Spinal cord (tissue), 10 donors: Measurements from ENCODE around the gene TMEM238. TPM values are rescaled to one million over a fixed set of nuclear protein-coding genes. Genes with fewer than 3 reads are reported as not detected.

ENCODE experiments used
- DNase-seq, 6 donors: peaks; one replicate each; pipeline versions ENCODE4 v3.0.0 to v3.0.0-alpha.2; 2013 to 2015; ENCODE audit warnings: low spot score in 6 of 6, low read depth in 4 of 6
- H3K27ac ChIP-seq: one replicate; pipeline ENCODE4 v1.5.1; 2013; ENCODE audit warnings: low read depth, low read length, control low read depth
- H3K27me3 ChIP-seq: one replicate; pipeline ENCODE4 v1.6.1; 2013; ENCODE audit warnings: low read length; ENCODE audit not compliant: control insufficient read depth, insufficient read depth
- H3K36me3 ChIP-seq: one replicate; pipeline ENCODE4 v1.6.1; 2013; ENCODE audit warnings: low read length; ENCODE audit not compliant: control insufficient read depth, insufficient read depth
- H3K4me1 ChIP-seq: one replicate; pipeline ENCODE4 v1.6.1; 2013; ENCODE audit warnings: low read length; ENCODE audit not compliant: control insufficient read depth, insufficient read depth
- H3K4me3 ChIP-seq: one replicate; pipeline ENCODE4 v1.5.1; 2013; ENCODE audit warnings: low read depth, low read length, control low read depth
- H3K9me3 ChIP-seq: one replicate; pipeline ENCODE4 v1.6.1; 2013; ENCODE audit warnings: low read length; ENCODE audit not compliant: control insufficient read depth, insufficient read depth
- WGBS: methylation state at CpG from one replicate; pipeline ENCODE4 v1.1.5; 2013; ENCODE audit warnings: missing lambda C conversion rate; ENCODE audit not compliant: insufficient coverage; 5-methylcytosine and 5-hydroxymethylcytosine counted together
- polyA plus RNA-seq, 2 donors: library from polyadenylated mRNA; unstranded; fragments of 120-200 nt; gene quantifications; one replicate each; pipeline ENCODE4 v1.2.1, GENCODE V29; 2013; ENCODE audit not compliant: insufficient read length in 2 of 2
- total RNA-seq, 2 donors: library from RNA; depleted of rRNA in 1 of 2; stranded (reverse); fragments of 120-200 nt in 1 of 2; fragments of >200 nt in 1 of 2; gene quantifications; one replicate each; pipeline versions ENCODE4 v1.2.3 to v1.2.4, GENCODE V29; 2013 to 2014
- donor health status: healthy.

Gene TMEM238
- total and polyA plus RNA-seq, 4 donors, result 0.55 to 0.86 (median 0.69) TPM; not detected in 1

DNA sequence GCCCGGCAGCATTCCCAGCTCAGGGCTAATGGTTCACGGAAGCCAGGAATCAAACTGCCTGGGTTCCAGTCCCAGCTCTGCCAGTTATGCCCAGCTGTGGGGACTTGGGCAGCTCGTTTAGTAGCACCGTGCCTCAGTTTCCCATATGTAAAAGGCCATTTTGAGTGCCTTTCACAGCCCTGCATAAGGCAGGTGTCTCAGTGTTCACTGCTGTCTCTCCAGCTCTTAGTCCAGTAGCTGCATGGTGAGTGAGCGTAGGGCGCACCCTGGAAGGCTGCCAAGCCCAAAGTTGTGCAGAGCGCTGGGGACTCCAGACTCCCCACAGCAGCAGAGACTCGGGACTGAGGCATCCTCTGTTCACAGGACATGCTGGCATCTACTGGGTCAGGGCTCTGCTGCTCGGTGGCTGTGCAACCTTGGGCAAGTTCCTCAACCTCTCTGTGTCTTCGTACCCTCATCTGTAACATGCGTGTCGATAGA, 7.1 kb upstream of the TMEM238 start:
- 77% methylated on average over 8 of the region's 12 CpGs for WGBS
- Histone ChIP-seq H3K27me3 (no peaks in the 10 kb centered on the region), H3K9me3 (no peaks in the 10 kb centered on the region), H3K4me3 (no peak overlapping the region), H3K36me3 (peaks cover 66% of the 10 kb centered on the region), H3K27ac (no peak overlapping the region), H3K4me1 (peaks cover 43% of the 10 kb centered on the region)
- DNase-seq, result no peak

DNA sequence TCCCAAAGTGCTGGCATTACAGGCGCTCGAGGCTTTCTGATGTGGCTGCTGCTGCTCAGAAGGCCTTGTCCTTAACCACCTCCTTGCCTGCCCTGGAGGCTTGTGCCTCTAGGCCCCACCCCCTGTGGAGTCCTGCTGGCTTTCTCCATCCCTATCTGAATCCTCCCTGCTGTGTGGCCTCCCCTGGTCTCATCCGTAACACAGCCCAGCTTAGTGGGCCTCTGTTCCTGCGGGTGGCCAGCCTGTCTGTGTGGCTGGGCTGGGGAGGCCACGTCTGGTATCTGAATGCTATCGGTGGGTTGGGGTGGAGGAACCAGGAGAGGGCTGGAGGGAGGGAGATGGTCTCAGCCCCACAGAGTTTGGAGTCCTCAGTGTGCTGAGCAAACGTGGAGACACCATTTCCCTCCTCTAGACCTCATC, 6.4 kb upstream of the TMEM238 start:
- DNase-seq, result no peak
- H3K36me3 ChIP-seq, result peaks cover 66% of the 10 kb centered on the region
- 63% methylated on average over 4 of the region's 7 CpGs for WGBS
- no peak overlapping the region for H3K27ac ChIP-seq
- no peaks in the 10 kb centered on the region for H3K27me3 ChIP-seq
- no peaks in the 10 kb centered on the region for H3K9me3 ChIP-seq
- H3K4me3 ChIP-seq, result no peak overlapping the region
- peaks cover 43% of the 10 kb centered on the region for H3K4me1 ChIP-seq

DNA sequence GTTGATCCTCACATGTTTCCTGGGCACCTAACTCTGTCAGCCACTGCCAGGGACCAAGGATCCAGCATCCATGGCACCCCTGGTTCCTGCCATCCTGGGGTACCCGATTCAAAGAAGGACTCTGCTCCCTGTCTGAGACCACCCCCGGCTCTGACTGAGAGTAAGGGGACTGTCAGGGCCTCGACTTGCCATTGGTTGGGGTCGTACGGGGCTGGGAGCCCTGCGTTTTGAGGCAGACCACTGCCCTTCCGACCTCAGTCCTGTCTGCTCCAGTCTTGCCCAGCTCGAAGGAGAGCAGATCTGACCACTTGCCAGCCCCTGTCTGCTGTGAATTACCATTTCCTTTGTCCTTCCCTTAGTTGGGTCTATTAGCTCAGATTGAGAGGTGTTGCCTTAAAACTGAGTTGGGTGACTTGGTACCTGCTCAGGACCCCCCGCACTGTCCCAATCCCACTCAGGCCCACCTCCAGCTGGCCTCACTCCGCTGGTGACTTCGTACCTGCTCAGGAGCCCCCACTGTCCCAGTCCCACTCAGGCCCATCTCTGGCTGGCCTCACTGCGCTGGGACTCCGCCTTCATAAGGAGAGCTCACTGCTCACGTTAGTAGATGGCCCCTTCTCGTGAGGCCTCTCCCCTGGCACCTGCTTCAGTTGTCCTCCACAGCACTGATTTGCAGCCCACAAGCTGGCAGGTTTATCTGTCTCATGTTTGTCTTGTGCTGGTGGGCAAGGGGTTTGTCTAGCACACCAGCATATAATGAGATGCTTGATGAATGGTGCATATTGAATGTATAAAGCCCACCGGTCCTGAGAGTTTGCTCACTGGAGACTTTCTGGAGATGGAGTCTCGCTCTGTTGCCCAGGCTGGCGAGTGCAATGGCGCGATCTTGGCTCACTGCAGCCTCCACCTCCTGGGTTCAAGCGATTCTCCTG, 5.6 kb upstream of the TMEM238 start:
- DNase-seq, result no peak
- no peaks in the 10 kb centered on the region for H3K27me3 ChIP-seq
- no peak overlapping the region for H3K27ac ChIP-seq
- H3K36me3 ChIP-seq, result peaks cover 66% of the 10 kb centered on the region
- no peaks in the 10 kb centered on the region for H3K9me3 ChIP-seq
- 87% methylated on average over 19 of the region's 21 CpGs for WGBS
- no peak overlapping the region for H3K4me3 ChIP-seq
- peaks cover 50% of the 10 kb centered on the region for H3K4me1 ChIP-seq

DNA sequence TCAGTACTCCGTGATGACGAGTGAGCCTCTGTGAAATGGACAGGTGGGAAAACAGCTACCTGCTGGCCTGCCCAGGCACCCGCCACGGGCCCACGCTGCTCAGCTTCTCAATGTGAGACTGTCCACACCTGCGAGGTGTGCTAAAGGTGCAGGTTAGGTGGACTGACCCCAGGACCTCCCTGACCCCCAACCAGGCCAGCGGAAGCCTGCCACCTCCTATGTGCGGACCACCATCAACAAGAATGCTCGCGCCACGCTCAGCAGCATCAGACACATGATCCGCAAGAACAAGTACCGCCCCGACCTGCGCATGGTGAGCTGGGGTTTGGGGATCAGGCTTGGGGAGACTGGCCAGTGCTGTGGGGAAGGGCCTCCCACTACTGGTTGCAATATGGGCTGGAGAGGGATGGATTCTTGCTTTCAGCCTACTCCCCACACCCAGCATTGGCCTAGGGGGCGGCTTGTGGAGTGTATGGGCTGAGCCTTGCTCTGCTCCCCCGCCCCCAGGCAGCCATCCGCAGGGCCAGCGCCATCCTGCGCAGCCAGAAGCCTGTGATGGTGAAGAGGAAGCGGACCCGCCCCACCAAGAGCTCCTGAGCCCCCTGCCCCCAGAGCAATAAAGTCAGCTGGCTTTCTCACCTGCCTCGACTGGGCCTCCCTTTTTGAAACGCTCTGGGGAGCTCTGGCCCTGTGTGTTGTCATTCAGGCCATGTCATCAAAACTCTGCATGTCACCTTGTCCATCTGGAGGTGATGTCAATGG, 3.8 kb upstream of the TMEM238 start:
- H3K4me1 ChIP-seq, result peaks cover 61% of the 10 kb centered on the region
- no peaks in the 10 kb centered on the region for H3K27me3 ChIP-seq
- H3K9me3 ChIP-seq, result no peaks in the 10 kb centered on the region
- DNase-seq, result no peak
- no peak overlapping the region for H3K27ac ChIP-seq
- peaks cover 63% of the 10 kb centered on the region for H3K36me3 ChIP-seq
- no peak overlapping the region for H3K4me3 ChIP-seq
- WGBS, result 88% methylated on average over 14 of the region's 24 CpGs

DNA sequence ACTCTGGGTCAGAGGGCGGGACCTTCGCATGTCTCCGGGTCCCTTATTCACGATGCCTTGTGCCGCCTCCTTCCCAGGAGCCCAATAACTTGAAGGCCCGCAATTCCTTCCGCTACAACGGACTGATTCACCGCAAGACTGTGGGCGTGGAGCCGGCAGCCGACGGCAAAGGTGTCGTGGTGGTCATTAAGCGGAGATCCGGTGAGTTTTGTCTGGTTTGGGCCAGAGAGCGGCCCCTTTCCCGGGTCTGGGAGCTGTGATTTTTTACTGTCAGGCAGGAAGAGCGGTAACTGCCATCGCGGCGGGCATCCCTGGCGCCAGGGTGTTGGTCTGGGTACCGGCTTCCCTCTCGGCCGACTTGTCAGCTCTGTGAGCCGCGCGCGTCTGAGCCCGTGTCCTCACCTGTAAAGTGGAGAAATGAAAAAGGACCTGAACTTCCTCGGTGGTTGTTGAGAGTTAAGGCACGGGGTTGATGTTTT, 2.4 kb upstream of the TMEM238 start:
- peak overlapping the region; percentile 94 for H3K27ac ChIP-seq
- no peak for DNase-seq
- 5% methylated on average over 33 of the region's 33 CpGs for WGBS

DNA sequence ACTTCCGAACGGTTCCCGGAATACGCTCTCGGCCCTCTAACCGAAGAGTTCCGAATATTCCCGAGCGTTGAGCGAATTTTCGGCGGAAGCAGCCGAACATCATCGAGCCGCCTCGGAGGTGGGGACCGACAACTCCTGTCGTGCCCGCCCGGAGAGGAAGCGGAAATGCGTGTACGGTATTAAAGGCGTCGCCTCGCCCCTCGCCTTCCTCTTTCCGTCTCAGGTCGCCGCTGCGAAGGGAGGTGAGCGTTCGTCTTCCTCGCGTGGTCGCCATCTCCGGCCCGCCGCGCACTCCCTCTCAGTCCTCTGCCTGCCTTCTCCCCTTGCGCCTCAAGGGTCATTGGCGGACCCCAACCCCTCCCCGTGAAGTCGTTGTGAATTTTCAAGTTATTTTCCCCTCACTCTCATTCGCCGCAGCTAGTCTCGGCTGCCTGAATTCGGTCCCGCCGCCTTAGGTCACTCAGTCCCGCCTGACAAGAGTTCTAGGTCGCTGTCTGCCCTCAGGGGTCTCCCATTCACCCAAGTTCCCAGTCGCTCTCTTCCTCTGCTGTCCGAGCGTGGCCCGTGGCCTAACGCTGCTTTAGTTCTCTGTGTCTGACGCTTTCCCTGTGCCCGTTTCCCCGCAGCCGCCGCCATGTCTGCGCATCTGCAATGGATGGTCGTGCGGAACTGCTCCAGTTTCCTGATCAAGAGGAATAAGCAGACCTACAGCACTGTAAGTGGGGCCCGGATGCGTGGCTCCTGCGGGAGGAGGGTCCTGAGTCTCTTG, 1.8 kb upstream of the TMEM238 start, which contains the start of gene RPL28:
TSS of gene RPL28 (plus strand) at position 209 of the 769 bp plus-strand sequence. CDS start at position 635, 426 bp downstream.
- Histone ChIP-seq H3K27me3 (no peaks in the 10 kb centered on the region), H3K9me3 (no peaks in the 10 kb centered on the region), H3K4me1 (peaks cover 59% of the 10 kb centered on the region), H3K4me3 (peak within 1 kb of the TSS; percentile 96), H3K36me3 (peaks cover 44% of the 10 kb centered on the region), H3K27ac (peak within 1 kb of the TSS; percentile 94)
- peak; percentile 99 to 100 (median 100) for DNase-seq
- WGBS, result 0% methylated on average over 68 of the region's 68 CpGs

More for the DNA sequence above, 2.4 kb upstream of the TMEM238 start:
- Histone ChIP-seq H3K4me1 (peaks cover 64% of the 10 kb centered on the region), H3K9me3 (no peaks in the 10 kb centered on the region), H3K27me3 (no peaks in the 10 kb centered on the region), H3K4me3 (peak overlapping the region; percentile 96), H3K36me3 (peaks cover 50% of the 10 kb centered on the region)

DNA sequence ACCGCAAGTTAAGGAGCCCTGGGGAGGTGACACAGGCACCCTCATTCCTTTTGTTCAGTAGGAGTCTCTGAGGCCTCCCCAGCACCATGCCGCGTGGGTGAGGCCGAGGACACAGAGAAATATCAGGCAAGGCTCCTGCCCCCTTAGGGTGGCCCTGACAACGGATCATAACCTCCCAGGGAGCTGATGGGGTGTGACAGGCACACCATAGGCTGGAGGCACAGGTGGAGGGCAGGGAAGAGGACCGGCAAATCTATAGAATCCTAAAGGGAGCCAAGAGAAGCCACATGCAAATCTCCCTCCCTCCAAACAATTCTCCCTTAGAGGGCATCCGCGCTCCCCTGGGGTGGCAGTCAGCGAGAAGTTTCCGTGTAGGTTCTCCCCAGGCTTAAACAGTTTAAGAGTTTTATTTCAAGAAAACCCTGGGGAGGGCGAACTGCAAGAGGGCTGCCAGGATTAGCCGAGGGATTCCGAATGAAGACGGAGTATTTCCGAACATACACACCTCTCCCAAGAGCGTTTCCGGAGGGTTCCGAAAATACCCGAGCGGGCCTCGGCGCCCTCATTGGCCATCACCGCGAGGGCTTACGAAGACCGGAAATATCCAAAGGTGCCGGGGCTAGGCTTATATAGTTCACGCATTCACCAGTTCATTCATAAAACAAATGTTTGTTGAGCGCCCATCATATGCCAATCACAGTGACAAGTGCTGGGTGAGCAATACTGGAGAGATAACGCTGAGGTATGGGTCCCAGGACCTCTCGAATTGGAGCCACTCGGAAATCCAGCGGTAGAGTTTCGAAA, 1.0 kb upstream of the TMEM238 start:
- WGBS, result 4% methylated on average over 27 of the region's 34 CpGs
- Histone ChIP-seq H3K27ac (peak overlapping the region; percentile 94), H3K4me1 (peaks cover 59% of the 10 kb centered on the region), H3K27me3 (no peaks in the 10 kb centered on the region), H3K4me3 (peak overlapping the region; percentile 96), H3K9me3 (no peaks in the 10 kb centered on the region), H3K36me3 (peaks cover 38% of the 10 kb centered on the region)
- peak; percentile 97 to 99 (median 98) for DNase-seq

DNA sequence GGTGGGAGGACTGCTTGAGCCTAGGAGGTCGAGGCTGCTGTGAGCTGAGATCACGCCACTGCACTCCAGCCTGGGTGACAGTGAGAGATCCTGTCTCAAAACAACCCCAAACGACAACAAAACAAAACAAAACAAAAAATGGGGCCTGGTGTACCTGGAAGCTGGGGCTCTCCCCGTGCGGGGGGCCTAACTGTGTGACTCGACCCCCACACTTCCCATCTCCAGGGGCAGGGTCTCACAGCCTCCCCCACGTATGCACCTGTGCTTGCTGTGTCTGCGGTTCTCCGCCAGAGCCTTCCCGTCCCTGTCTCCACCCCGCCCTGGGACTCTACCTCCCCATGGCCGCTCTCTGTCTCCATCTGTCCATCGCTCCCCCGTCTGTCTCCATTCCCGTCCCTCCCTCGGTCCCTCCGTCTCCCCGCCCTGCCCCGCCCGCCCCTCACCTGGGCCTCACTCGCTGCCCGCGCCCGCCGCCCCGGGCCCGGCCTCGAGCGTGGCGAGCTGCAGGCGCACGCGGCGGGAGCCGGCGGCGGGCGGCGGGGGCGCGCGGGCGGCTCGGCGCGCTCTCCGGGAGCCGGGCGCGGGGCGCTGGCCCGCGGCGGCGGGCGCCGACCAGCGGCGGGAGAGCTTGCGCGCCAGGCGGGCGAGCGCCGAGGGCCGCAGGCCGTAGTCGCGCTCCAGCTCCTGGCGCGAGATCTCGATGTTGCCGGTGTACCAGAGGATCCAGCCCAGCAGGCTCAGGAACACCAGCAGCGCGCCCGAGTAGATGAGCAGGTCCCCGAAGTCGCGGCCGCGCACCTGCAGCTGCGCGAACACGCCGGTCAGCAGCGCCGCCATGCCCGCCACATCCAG, 587 bp downstream of the TMEM238 start:
- no peaks in the 10 kb centered on the region for H3K9me3 ChIP-seq
- H3K4me1 ChIP-seq, result peaks cover 43% of the 10 kb centered on the region
- peaks cover 22% of the 10 kb centered on the region for H3K36me3 ChIP-seq
- peak overlapping the region; percentile 27 for H3K4me3 ChIP-seq
- 3% methylated on average over 88 of the region's 88 CpGs for WGBS
- H3K27ac ChIP-seq, result peak overlapping the region; percentile 57
- DNase-seq, result peak in 2 of 6 donors; percentile 82 to 83
- H3K27me3 ChIP-seq, result no peaks in the 10 kb centered on the region
